GM19025 (cell line): ENCODE measurements around the gene RAB19.
"Not testable (repeated sequence)": the region's sequence is repeated elsewhere in the genome, so short reads cannot be mapped to it uniquely, and the experiment has no call there.

Source experiments
- ATAC-seq: cut with Tn5 transposase; IDR thresholded peaks from one replicate; pipeline ENCODE4 v1.9.1; 2021; ENCODE audit warnings: mild to moderate bottlenecking, low read depth, moderate library complexity; ENCODE audit not compliant: unreplicated experiment

Gene RAB19

GRCh38 chr7:140398821-140399220 is 5.0 kb upstream of the RAB19 start:
- ATAC-seq = no peak

DNA sequence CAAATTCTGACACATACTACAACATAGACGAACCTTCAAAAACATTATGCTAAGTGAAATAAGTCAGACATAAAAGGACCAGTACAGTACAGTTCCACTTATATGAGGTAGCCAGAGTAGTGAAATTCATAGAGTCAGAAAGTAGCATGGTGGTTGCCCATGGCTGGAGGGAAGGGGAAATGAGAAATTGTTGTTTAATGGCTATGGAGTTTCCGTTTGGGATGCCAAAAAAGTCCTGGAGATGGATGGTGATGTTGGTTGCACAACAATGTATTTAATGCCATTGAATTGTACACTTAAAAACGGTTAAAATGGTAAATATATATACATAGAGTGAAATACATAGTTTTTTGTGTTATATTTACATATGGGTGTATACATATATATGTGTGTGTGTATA is 3.5 kb upstream of the RAB19 start:
- ATAC-seq = no peak

GRCh38 chr7:140402178-140402835 is 1.6 kb upstream of the RAB19 start:
- ATAC-seq = no peak

DNA sequence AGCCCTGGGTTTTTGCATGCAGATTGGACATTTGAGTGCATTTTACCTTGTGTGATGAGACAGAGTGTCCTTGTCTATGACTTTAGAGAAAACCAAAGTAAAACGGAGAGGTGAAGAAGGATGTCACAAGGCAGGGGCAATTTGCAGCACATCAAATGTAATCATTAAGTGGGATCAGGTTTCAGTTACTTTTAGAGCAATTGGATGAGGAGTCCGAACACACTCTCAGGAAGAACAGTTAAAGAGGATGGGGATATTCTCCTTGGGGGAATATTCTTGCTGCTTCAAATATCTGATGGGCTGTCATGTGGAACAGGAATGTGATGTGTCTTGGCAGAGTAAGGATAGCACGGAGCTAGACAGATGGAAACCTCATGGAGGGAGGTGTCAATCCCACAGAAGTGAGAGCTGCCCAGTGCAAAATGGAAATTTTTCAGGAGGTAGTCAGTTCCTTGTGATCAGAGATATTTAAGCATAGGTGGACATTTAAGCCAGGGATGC is 757 bp downstream of the RAB19 start:
- ATAC-seq = no peak

- no peak for ATAC-seq
Measured at GRCh38 chr7:140415361-140415760, 11.5 kb downstream of the RAB19 start.

GRCh38 chr7:140415816-140416215 is 12.0 kb downstream of the RAB19 start:
- ATAC-seq = not testable (repeated sequence)

DNA sequence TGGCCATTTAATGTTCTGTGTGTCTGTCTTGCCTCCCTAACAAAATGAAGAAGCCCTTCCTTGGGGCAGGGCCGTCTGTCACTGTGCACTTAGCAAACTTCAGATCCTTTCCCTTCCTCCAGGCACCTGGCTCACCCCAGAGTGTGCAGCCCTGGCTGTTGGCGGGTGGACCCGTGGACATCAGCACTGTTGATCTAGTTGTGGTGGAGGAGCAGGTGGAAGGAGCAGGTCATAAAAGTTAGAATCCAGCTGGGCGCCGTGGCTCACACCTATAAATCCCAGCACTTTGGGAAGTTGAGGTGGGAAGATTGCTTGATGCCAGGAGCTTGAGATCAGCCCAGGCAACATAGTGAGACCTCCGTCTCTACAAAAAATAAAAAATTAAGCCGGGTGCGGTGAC is 12.7 kb downstream of the RAB19 start:
- ATAC-seq = no peak

- no peak for ATAC-seq
Measured at GRCh38 chr7:140417456-140418155, 13.7 kb downstream of the RAB19 start.

DNA sequence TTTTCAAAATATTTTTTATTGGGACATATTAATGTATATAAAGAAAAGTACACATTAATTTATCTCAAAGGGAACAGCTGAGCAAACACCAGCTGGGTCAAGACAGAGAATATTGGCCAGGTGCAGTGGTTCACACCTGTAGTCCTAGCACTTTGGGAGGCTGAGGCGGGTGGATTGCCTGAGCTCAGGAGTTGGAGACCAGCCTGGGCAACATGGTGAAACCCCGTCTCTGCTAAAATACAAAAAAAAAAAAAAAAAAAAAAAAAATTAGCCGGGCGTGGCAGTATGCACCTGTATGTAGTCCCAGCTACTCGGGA is 14.3 kb downstream of the RAB19 start:
- not testable (repeated sequence) for ATAC-seq

DNA sequence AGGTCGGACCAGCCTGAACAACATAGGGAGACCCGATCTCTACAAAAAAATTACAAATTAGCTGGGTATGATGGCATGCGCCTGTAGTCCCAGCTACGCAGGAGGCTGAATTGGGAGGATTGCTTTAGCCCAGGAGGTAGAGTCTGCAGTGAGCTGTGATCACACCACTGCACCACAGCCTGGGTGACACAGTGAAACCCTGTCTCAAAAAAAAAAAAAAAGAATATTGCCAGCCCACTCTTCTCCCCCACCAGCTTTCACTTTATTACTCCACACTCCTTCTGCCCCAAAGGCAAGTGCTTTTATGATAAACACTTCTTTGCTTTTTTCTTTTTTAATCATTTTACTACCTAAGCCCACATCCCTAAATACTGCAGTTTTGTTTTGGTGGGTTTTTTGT is 14.8 kb downstream of the RAB19 start:
- ATAC-seq = no peak

DNA sequence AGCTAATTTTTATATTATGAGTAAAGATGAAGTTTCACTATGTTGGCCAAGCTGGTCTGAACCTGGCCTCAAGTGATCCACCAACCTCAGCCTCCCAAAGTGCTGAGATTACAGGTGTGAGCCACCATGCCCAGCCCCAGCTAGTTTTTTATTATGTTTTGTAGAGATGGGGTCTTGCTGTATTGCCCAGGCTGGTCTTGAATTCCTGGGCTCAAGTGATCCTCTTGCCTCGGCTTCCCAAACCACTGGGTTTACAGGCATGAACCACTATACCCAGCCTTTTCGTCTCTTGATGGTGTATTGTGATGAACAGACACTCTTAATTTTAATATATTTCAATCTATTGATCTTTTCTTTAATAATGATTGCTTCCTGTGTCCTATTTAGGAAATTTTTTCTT is 17.7 kb downstream of the RAB19 start:
- ATAC-seq = no peak

- no peak for ATAC-seq
Measured at GRCh38 chr7:140423501-140423900, 19.6 kb downstream of the RAB19 start.

DNA sequence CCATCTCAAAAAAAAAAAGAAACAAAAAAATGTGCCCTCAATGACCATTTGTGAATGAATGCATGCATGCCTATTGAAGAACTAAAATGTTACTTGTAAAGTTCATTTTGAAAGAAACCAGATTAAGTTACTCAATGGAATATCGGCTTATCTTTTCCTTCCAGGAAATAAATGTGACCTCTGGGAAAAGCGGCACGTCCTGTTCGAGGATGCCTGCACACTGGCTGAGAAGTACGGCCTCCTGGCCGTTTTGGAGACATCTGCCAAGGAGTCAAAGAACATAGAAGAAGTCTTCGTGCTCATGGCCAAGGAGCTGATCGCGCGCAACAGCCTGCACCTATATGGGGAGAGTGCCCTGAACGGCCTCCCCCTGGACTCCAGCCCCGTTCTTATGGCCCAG is 21.9 kb downstream of the RAB19 start:
- ATAC-seq = no peak

GRCh38 chr7:140426130-140426529 is 22.3 kb downstream of the RAB19 start:
- no peak for ATAC-seq

DNA sequence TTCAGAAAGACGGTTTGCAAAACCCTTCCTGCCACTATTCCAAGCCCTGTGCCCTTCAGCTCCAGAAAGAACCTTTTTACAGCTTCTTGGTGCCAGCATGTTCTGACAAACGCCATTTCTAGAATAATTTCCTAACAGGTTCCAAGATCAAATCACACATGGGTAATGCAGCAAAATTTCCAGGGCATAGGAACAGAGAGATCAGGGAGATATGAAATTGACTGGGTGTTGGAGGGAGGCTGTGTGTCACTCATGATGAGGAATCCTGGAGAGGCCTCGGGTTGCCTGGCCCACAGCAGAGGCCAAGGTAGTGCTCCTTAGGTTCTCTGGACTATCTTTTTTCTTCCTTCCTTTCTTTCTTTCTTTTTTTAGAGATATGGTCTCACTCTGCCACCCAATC is 29.5 kb downstream of the RAB19 start:
- no peak for ATAC-seq

GRCh38 chr7:140435252-140435895 is 31.5 kb downstream of the RAB19 start:
- no peak for ATAC-seq

- ATAC-seq = peak; percentile 90
Measured at GRCh38 chr7:140439359-140439758, 35.5 kb downstream of the RAB19 start.

- no peak for ATAC-seq
Measured at GRCh38 chr7:140440593-140440992, 36.7 kb downstream of the RAB19 start.

DNA sequence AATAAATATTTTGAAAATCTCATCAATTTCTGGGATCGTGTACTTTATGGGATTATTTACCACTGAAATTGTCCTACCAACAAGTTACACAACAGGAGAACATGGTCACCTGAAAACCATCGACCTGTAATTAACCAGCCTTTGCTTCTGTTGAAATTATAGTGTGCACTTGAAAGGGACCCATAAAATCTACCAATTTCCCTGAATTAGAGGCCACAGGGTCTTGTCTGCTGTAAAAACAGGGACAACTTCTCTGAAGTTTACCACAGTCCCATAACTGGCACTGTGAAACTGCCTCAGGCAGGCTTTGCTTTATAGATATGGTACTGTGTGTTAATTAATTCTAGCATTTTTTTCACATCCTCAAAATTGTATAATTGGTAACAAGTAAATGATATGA is 37.7 kb downstream of the RAB19 start:
- ATAC-seq = no peak

GRCh38 chr7:140446467-140446866 is 42.6 kb downstream of the RAB19 start:
- no peak for ATAC-seq

- no peak for ATAC-seq
Measured at GRCh38 chr7:140447841-140448240, 44.0 kb downstream of the RAB19 start.
